ENCODE measurements around the gene CLN6.

Gene CLN6

DNA sequence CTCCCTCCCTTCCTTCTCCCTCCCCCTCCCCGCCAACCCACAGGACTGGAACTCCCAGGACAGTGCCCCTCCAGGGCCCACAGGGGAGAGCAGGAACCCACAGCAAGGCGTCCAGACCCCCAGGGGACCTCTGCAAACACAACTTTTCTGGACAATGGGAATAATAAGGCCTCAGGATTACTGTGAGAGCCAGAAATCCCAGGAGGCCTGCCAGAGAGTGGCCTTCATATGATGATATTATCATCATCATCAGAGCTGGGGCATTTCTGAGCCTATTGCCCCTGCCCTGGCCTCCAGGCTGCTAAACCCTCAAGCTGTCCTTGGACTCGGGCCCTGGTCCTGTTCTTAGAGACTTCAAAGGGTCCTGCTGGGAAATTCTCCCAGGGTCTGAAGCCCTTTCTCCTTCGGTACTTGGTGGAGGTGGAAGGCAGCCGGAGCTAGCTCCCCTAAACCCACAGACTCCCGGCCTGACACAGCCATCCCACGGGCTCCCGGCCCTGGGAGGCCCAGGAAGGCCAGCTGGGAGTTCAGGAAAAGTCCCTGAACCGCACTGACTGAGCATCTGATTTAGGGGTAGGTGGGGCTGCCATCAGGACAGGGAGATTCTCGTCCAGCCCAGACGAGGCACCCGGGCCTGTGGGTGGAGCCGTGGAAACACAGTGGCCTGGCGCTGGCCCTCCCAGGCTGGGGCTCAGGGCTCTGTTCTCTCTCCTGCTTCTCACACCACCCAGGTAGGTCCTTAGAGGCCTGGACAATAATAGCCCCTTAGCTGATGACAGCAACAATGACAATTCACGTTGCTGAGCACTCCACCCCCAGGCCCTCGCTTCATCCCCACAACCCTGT lies 29.3 kb downstream of the CLN6 start:
- peaks cover 54% of the 10 kb centered on the region for H3K36me3 Mint-ChIP-seq (ENCODE audit: low read depth)
- no peaks in the 10 kb centered on the region for H3K27me3 Mint-ChIP-seq
- H3K9me3 Mint-ChIP-seq = no peaks in the 10 kb centered on the region
- no peak for DNase-seq
- H3K4me1 Mint-ChIP-seq (ENCODE audit: low read depth) = peaks cover 3% of the 10 kb centered on the region
- H3K27ac Mint-ChIP-seq = peak overlapping the region; percentile 47
- no peak overlapping the region for H3K4me3 Mint-ChIP-seq

DNA sequence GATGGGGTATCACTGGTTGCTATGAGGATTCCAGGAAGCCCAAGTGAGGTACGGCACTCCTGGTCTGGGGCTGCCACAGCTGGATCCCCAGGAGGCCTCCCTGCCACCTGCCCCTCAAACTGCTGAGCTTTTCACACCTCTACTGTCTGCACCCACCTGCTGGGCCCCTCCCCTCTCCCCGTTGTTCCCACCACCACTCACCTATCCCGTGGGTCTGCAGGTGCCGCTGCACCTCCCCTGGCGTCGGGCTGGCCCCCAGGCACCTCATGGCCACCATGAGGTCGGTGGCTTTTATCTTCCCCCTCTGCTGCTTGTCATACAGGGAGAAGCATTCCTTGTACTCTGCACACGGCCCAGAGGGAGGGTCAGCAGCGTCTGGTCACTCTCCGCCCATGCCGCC lies 30.2 kb downstream of the CLN6 start:
- peaks cover 3% of the 10 kb centered on the region for H3K4me1 Mint-ChIP-seq (ENCODE audit: low read depth)
- peak overlapping the region; percentile 38 for H3K27ac Mint-ChIP-seq
- peaks cover 55% of the 10 kb centered on the region for H3K36me3 Mint-ChIP-seq (ENCODE audit: low read depth)
- no peaks in the 10 kb centered on the region for H3K27me3 Mint-ChIP-seq
- no peak overlapping the region for H3K4me3 Mint-ChIP-seq
- H3K9me3 Mint-ChIP-seq = no peaks in the 10 kb centered on the region
- DNase-seq = no peak

DNA sequence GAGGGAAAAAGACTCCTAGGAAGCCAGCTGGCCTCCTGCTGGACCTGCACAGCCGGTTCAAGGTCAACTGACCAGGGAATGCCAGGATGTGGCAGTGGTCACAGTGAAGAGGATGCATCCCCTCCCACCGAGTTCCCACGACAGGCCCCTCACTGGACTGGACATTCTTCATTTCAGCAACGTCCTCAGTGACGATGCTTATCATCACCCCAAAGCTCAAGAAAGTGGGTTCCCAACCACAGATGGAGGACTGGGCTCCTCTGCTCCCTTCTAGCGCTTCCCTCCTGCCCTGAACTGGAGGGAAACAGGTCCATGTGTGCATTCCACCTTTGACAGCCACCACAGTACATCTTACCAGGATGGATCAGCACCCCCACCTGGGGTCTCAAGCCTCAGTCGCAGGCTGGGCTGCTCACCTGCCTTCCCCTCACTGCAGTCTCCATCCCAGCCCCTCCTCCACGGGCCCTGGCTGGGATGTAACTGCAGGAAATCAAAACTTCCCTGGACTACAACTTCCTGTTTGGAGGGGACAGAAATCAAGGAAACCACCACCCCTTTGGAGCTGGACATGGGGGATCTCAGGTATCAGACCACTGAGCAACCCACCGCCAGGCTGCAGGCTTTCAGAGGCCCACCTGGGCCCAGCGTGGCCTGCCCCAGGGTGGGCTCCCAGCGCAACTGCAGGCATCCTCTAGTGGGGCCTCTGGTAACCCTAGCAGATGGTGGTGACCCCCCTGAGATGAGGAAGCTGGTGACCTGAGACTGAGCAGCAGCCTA lies 31.7 kb downstream of the CLN6 start:
- H3K27ac Mint-ChIP-seq = peak overlapping the region; percentile 83
- no peaks in the 10 kb centered on the region for H3K9me3 Mint-ChIP-seq
- peaks cover 66% of the 10 kb centered on the region for H3K36me3 Mint-ChIP-seq (ENCODE audit: low read depth)
- H3K27me3 Mint-ChIP-seq = no peaks in the 10 kb centered on the region
- peaks cover 3% of the 10 kb centered on the region for H3K4me1 Mint-ChIP-seq (ENCODE audit: low read depth)
- no peak for DNase-seq
- no peak overlapping the region for H3K4me3 Mint-ChIP-seq

DNA sequence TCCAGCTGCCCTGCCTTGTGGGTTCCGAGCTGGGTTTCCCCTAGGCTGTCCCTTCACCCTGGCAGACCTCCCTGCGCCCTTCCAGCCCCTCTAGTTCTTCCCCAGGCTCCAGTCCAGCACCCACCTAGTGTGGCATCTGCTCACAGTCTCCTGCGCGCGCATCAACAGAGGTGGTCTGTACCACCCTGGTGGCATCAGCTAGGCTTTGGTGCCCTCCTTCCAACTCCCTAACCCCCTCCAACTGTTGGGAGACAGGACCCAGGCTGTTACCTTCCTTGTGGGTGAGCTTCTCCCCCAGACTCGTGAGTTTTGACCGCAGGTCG lies 32.4 kb downstream of the CLN6 start:
- Mint-ChIP-seq H3K27ac (peak overlapping the region; percentile 83), H3K4me3 (no peak overlapping the region), H3K4me1 (ENCODE audit: low read depth) (peaks cover 3% of the 10 kb centered on the region), H3K36me3 (ENCODE audit: low read depth) (peaks cover 73% of the 10 kb centered on the region), H3K27me3 (no peaks in the 10 kb centered on the region), H3K9me3 (no peaks in the 10 kb centered on the region)
- no peak for DNase-seq

DNA sequence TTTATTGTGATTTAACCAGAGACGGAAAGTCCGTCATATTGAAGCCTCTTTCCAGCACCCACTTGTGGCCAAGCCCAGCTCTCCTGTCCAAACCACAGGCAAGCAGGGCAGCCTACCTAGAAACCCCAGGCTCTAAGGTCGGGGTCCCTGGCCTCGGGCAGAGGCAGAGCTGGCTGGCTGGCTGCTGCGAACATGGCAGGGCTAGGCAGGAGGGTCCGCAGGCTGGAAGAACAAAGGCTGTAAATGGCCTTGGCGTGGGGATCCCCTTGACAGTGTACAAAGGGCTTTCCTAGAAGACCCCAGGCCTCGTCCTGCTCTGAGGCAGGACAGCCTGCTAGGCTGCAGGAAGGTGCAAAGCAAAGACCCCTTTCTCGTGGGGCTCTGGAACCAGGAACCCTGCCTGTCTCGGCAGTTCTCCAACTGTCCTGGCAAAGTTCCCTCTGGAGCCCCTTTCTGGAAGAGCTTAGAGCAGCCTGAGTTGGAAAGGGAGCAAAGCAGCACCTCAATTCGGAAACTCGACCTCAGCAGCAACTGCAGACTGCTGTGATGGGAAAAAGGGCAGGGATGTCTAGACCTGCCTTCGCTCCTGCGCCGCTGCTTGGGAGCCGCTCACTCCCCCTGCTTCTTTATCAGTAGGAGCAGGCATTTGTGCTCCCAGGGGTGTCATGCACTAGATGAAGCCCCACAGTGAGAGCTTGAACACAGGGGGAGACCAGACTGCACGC lies 32.9 kb downstream of the CLN6 start:
- H3K36me3 Mint-ChIP-seq (ENCODE audit: low read depth) = peaks cover 77% of the 10 kb centered on the region
- DNase-seq = no peak
- no peaks in the 10 kb centered on the region for H3K27me3 Mint-ChIP-seq
- H3K27ac Mint-ChIP-seq = peak overlapping the region; percentile 83
- H3K9me3 Mint-ChIP-seq = no peaks in the 10 kb centered on the region
- H3K4me3 Mint-ChIP-seq = no peak overlapping the region
- peaks cover under 1% of the 10 kb centered on the region for H3K4me1 Mint-ChIP-seq (ENCODE audit: low read depth)

DNA sequence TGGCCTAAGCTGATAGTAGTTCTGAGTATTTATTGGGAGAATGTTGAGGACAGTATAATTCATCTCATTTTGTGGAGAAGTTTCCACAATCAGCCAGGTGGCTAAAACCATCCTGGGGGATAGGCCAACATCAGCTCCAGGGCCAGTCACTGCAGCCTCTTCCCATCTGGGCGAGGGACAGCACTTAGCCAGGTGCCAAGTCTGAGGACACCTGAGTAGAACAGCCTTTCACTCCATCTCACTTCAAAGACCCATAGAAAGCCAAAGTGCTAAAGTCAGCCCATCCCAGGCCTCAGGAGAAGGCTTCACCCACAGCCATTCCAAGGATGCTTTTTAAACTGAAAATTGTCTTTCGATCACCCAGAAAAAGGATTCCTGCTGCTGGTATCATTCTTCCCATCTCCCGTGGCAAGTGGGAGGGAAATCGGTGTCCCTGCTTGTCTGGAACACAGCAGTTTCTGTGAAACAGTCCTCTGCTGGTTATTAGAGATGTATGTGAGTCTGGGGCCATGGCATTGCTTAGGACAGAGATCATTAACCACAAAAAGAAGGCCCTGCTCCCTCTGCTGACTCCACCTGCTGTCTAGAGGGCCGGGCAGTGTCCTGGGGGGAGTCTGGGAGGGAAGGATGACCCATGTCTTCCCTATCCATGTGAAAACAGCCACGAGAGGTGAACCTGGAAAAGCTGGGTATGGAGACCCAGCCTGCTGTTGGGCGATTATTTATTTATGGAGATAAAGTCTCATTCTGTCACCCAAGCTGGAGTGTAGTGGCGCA lies 34.0 kb downstream of the CLN6 start:
- H3K27me3 Mint-ChIP-seq = no peaks in the 10 kb centered on the region
- no peak for DNase-seq

DNA sequence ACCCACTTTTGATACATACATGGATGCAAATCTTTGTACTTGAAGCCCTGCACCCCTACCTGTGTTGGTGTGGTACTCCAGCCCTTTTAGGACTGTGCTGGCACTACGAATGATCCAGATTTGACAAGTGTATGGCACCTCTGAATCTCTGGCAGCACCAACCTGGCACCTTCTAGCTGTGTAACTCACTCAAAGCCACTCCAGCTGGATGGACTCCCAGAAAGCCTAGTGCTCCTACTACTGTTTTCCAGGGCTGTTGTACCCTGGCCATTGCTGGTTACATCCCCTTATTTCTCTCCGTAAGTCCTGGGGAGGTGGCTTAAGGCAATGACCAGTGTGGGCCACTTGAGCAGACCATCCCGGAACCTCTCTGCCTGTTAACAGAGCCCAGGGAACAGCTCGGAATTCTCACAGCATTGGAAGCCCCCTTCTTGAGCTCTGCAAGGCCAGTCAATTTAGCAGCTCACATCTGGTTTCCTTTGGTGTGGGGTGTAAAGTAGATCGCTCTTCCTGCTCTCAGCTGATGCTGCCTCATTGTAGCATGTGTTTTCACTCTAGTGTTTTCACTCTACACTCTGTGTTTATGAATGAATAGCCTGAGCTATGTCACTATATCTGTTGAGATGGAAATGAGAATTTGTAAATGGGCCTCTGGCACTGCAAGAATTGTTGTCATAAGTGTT lies 36.6 kb downstream of the CLN6 start:
- peaks cover 95% of the 10 kb centered on the region for H3K36me3 Mint-ChIP-seq (ENCODE audit: low read depth)
- H3K27me3 Mint-ChIP-seq = no peaks in the 10 kb centered on the region
- no peaks in the 10 kb centered on the region for H3K9me3 Mint-ChIP-seq
- DNase-seq = no peak
- no peak overlapping the region for H3K4me3 Mint-ChIP-seq
- no peaks in the 10 kb centered on the region for H3K4me1 Mint-ChIP-seq (ENCODE audit: low read depth)
- H3K27ac Mint-ChIP-seq = peak overlapping the region; percentile 45

More for the DNA sequence above, 34.0 kb downstream of the CLN6 start:
- Mint-ChIP-seq H3K9me3 (no peaks in the 10 kb centered on the region), H3K4me1 (ENCODE audit: low read depth) (no peaks in the 10 kb centered on the region), H3K27ac (peak overlapping the region; percentile 75), H3K36me3 (ENCODE audit: low read depth) (peaks cover 85% of the 10 kb centered on the region), H3K4me3 (no peak overlapping the region)

DNA sequence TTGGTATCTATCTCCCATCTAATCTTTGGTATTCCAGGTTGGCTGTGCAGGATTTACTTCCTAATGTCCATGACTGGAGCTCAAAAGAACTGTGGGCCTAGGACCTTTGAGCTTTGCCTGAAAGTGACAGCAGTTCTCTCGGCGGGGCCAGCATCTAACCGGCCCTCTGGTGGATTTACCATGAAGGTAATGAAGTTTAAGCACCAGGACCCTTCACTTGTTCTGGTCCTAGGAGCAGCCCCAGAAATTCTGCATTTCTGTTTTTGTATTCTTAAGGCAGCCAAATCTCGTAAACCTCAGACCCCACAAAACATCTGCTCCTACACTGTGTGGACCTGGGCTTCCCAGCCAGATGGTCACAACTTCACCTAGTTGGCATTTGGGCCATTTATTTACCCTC lies 37.4 kb downstream of the CLN6 start:
- H3K9me3 Mint-ChIP-seq = no peaks in the 10 kb centered on the region
- H3K27ac Mint-ChIP-seq = peak overlapping the region; percentile 45

DNA sequence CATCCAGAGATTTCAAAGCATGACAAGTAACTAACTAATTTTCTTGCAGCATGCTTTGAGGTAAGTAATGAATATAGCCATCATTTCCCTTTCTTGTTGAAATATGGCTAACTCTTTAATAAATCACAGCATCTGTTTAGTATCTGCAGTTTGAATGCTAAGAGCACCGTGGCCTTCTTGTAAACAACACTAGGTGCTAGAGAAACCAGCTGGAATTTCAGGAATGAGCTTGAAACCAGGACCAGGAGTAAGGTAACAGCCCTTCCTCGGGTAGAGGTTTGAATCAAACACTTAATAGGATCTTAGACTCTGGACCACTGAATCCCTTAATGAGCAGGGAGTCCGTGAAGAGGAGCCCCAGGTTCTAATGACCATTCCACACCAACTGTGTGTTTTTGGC lies 38.0 kb downstream of the CLN6 start:
- DNase-seq = no peak
- Mint-ChIP-seq H3K4me1 (ENCODE audit: low read depth) (peaks cover 5% of the 10 kb centered on the region), H3K36me3 (ENCODE audit: low read depth) (peaks cover 96% of the 10 kb centered on the region), H3K9me3 (no peaks in the 10 kb centered on the region), H3K4me3 (no peak overlapping the region), H3K27me3 (no peaks in the 10 kb centered on the region), H3K27ac (peak overlapping the region; percentile 14)

More for the DNA sequence above, 37.4 kb downstream of the CLN6 start:
- Mint-ChIP-seq H3K36me3 (ENCODE audit: low read depth) (peaks cover 95% of the 10 kb centered on the region), H3K4me3 (no peak overlapping the region), H3K27me3 (no peaks in the 10 kb centered on the region), H3K4me1 (ENCODE audit: low read depth) (peaks cover 5% of the 10 kb centered on the region)
- no peak for DNase-seq

DNA sequence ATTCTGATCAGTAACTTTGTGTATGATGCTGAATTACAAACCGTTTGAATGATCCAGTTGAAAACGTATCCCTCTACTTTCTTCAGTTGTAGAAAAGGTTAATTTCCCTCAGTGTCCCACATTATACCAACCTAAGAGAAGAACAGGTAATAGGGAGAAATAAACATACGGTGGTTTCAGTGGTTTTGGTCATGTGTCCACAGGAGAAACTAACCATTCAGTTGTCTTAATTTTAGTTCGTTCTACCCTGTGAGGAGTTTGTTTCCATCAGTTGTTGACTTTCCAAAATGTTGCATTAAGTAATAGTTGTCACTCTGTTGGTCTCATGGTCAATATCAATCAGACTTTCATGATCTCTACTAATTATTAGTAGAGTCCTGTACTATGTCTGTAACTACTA lies 39.5 kb downstream of the CLN6 start:
- peak overlapping the region; percentile 2 for H3K27ac Mint-ChIP-seq
- H3K36me3 Mint-ChIP-seq (ENCODE audit: low read depth) = peaks cover 94% of the 10 kb centered on the region
- no peaks in the 10 kb centered on the region for H3K27me3 Mint-ChIP-seq
- no peak for DNase-seq
- no peak overlapping the region for H3K4me3 Mint-ChIP-seq
- H3K9me3 Mint-ChIP-seq = no peaks in the 10 kb centered on the region
- H3K4me1 Mint-ChIP-seq (ENCODE audit: low read depth) = peaks cover 5% of the 10 kb centered on the region

DNA sequence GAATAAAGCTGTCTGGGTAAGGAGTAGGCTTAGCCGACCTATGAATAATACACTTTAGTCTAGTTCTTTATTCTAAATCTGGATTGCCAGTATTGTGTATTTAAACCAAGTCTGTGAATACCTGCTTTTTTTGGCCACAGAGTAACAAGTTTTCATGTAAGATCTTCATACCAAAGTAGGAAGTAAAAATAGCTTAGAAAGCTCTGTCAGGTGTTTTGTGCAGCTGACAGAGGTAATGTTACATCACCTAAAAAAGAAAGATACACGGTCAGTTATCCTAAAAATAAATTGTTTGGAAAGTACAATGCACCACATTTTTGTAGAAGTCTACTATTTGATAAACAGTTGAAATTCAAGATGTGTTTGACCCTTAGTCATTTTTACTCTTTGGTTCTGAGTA lies 40.9 kb downstream of the CLN6 start:
- no peaks in the 10 kb centered on the region for H3K9me3 Mint-ChIP-seq
- DNase-seq = no peak
- H3K4me1 Mint-ChIP-seq (ENCODE audit: low read depth) = peaks cover 8% of the 10 kb centered on the region
- H3K36me3 Mint-ChIP-seq (ENCODE audit: low read depth) = peaks cover 95% of the 10 kb centered on the region
- H3K27me3 Mint-ChIP-seq = no peaks in the 10 kb centered on the region
- H3K27ac Mint-ChIP-seq = peak overlapping the region; percentile 67
- no peak overlapping the region for H3K4me3 Mint-ChIP-seq

DNA sequence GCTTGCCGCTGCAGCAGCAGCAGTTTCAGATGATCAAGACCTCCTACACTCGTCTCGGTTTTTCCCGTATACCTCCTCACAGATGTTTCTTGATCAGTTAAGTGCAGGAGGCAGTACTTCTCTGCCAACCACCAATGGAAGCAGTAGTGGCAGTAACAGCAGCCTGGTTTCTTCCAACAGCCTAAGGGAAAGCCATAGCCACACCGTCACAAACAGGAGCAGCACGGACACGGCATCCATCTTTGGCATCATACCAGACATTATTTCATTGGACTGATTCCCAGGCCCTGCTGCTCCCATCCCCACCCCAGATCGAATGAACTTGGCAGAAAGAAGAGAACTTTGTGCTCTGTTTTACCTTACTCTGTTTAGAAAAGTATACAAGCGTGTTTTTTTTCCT lies 42.0 kb downstream of the CLN6 start:
- no peak for DNase-seq
- Mint-ChIP-seq H3K9me3 (no peaks in the 10 kb centered on the region), H3K4me3 (no peak overlapping the region), H3K27ac (peak overlapping the region; percentile 62), H3K36me3 (ENCODE audit: low read depth) (peaks cover 94% of the 10 kb centered on the region), H3K4me1 (ENCODE audit: low read depth) (peaks cover 11% of the 10 kb centered on the region), H3K27me3 (no peaks in the 10 kb centered on the region)

DNA sequence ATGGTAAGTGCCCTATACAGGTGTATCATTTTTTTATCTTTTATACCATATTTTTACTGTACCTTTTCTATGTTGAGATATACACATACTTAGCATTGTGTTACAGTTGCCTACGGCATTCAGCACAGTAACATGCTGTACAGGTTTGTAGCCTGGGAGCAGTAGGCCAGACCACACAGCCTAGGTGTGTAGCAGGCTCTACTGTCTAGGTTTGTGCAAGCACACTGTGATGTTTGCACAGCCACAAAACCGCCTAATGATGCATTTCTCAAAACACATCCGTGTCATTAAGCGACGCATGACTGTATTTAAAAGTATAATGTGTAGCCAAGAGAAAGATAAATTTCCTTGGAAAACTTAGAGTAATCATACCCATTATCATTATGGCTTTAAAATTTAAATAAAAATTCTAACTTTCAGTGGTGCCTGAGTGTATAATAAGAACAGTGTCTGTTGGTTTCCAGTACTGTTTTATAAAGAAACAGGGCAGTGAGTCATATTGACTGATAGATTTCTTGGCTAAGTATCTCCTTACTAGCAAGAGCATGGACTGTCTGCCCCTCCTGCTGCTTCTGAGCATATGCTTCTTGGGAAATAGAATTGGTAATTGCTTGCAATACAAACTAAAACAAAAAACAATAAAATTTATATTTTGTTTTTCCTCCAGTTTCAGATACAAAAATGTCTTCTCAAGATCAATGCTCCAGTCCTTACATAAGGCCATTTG lies 42.7 kb downstream of the CLN6 start:
- H3K36me3 Mint-ChIP-seq (ENCODE audit: low read depth) = peaks cover 90% of the 10 kb centered on the region
- H3K9me3 Mint-ChIP-seq = no peaks in the 10 kb centered on the region
- H3K4me3 Mint-ChIP-seq = no peak overlapping the region
- peaks cover 11% of the 10 kb centered on the region for H3K4me1 Mint-ChIP-seq (ENCODE audit: low read depth)
- peak overlapping the region; percentile 62 for H3K27ac Mint-ChIP-seq
- DNase-seq = no peak
- no peaks in the 10 kb centered on the region for H3K27me3 Mint-ChIP-seq
